Mesenchymal stem cell (in vitro differentiated cells and primary cell): Measurements from ENCODE around the gene ABHD6.

Experiments used
- DNase-seq: peaks from one replicate; pipeline ENCODE4 v3.0.0-alpha.2; 2013
- H2AFZ ChIP-seq: one replicate; pipeline ENCODE4 v1.6.1; 2013; ENCODE audit warnings: low read depth, mild to moderate bottlenecking, control low read depth, inconsistent platforms, low read length, moderate library complexity
- H2AK5ac ChIP-seq: 2 replicates; pipeline ENCODE4 v1.6.1; 2013; ENCODE audit warnings: low read length, moderate library complexity, mild to moderate bottlenecking, inconsistent platforms; ENCODE audit not compliant: severe bottlenecking
- H2BK120ac ChIP-seq: one replicate; pipeline ENCODE4 v1.6.1; 2013; ENCODE audit warnings: low read depth, mild to moderate bottlenecking, inconsistent platforms, low read length, moderate library complexity
- H2BK12ac ChIP-seq, 2 experiments: one replicate each; pipeline ENCODE4 v1.6.1; 2013; ENCODE audit warnings: inconsistent platforms in 2 of 2, low read length in 2 of 2, mild to moderate bottlenecking in 2 of 2, moderate library complexity in 2 of 2, control low read depth in 1 of 2
- H2BK15ac ChIP-seq: one replicate; pipeline ENCODE4 v1.6.1; 2013; ENCODE audit warnings: mild to moderate bottlenecking, low read depth, inconsistent platforms; ENCODE audit not compliant: poor library complexity, severe bottlenecking
- H2BK5ac ChIP-seq: 2 replicates; pipeline ENCODE4 v1.6.1; 2013; ENCODE audit warnings: low read depth, mild to moderate bottlenecking, low read length, control low read depth, inconsistent platforms; ENCODE audit not compliant: poor library complexity, severe bottlenecking
- H3K14ac ChIP-seq, 2 experiments: one replicate each; pipeline ENCODE4 v1.6.1; 2013; ENCODE audit warnings: inconsistent platforms in 2 of 2, low read length in 2 of 2, control low read depth in 1 of 2, mild to moderate bottlenecking in 1 of 2, moderate library complexity in 1 of 2
- H3K18ac ChIP-seq, 2 experiments: one replicate each; pipeline ENCODE4 v1.6.1; 2013; ENCODE audit warnings: inconsistent platforms in 2 of 2, low read length in 2 of 2, control low read depth in 1 of 2, low read depth in 1 of 2, mild to moderate bottlenecking in 1 of 2
- H3K23ac ChIP-seq, 2 experiments: one replicate each; pipeline ENCODE4 v1.6.1; 2013; ENCODE audit warnings: inconsistent platforms in 2 of 2, low read length in 2 of 2, mild to moderate bottlenecking in 2 of 2, moderate library complexity in 2 of 2, control low read depth in 1 of 2
- H3K27ac ChIP-seq: 2 replicates; pipeline ENCODE4 v1.5.1; 2013; ENCODE audit warnings: mild to moderate bottlenecking, moderate library complexity, low read length, control low read depth, inconsistent platforms; ENCODE audit not compliant: poor library complexity, severe bottlenecking
- H3K27me3 ChIP-seq, 2 experiments: 2 replicates each; pipeline versions ENCODE4 v1.6.1 to v1.7.0; 2013; ENCODE audit warnings: low read length in 2 of 2, mild to moderate bottlenecking in 2 of 2, moderate library complexity in 2 of 2, control low read depth in 1 of 2, inconsistent platforms in 1 of 2; ENCODE audit not compliant: control insufficient read depth in 1 of 2, insufficient read depth in 1 of 2
- H3K36me3 ChIP-seq, 2 experiments: 2 replicates each; pipeline versions ENCODE4 v1.6.1 to v1.7.0; 2013; ENCODE audit warnings: low read length in 2 of 2, control low read depth in 1 of 2, inconsistent platforms in 1 of 2, low read depth in 1 of 2, mild to moderate bottlenecking in 1 of 2; ENCODE audit not compliant: insufficient read depth in 2 of 2, control insufficient read depth in 1 of 2
- H3K4ac ChIP-seq, 2 experiments: one replicate each; pipeline ENCODE4 v1.6.1; 2013; ENCODE audit warnings: inconsistent platforms in 2 of 2, low read length in 2 of 2, mild to moderate bottlenecking in 2 of 2, moderate library complexity in 2 of 2, control low read depth in 1 of 2, low read depth in 1 of 2
- H3K4me1 ChIP-seq: 2 replicates; pipeline ENCODE4 v1.6.1; 2013; ENCODE audit warnings: low read depth, low read length, control low read depth; ENCODE audit not compliant: control insufficient read depth, insufficient read depth
- H3K4me2 ChIP-seq: 2 replicates; pipeline ENCODE4 v1.6.1; 2013; ENCODE audit warnings: low read length, mild to moderate bottlenecking, inconsistent platforms; ENCODE audit not compliant: poor library complexity, severe bottlenecking
- H3K4me3 ChIP-seq, 2 experiments: 2 replicates each; pipeline versions ENCODE4 v1.5.1 to v1.7.0; 2013; ENCODE audit warnings: low read length in 2 of 2, mild to moderate bottlenecking in 2 of 2, control low read depth in 1 of 2, low read depth in 1 of 2; ENCODE audit not compliant: insufficient read depth in 1 of 2
- H3K79me1 ChIP-seq: replicated peaks from 2 replicates; pipeline ENCODE4 v1.6.1; 2013; ENCODE audit warnings: mild to moderate bottlenecking, control low read depth, low read length, inconsistent platforms; ENCODE audit not compliant: poor library complexity, severe bottlenecking
- H3K9ac ChIP-seq: 2 replicates; pipeline ENCODE4 v1.7.0; 2013; ENCODE audit warnings: mild to moderate bottlenecking, low read length, moderate library complexity
- H3K9me3 ChIP-seq: 2 replicates; pipeline ENCODE4 v1.7.0; 2013; ENCODE audit warnings: mild to moderate bottlenecking, low read length; ENCODE audit not compliant: control insufficient read depth
- H4K8ac ChIP-seq: one replicate; pipeline ENCODE4 v1.6.1; 2013; ENCODE audit warnings: inconsistent platforms, mild to moderate bottlenecking, low read length, moderate library complexity
- H4K91ac ChIP-seq: one replicate; pipeline ENCODE4 v1.6.1; 2013; ENCODE audit warnings: mild to moderate bottlenecking, low read length, inconsistent platforms
- WGBS: methylation state at CpG from one replicate; pipeline ENCODE4 v1.1.7; 2013; ENCODE audit warnings: mixed read lengths; 5-methylcytosine and 5-hydroxymethylcytosine counted together

Gene ABHD6

GRCh38 chr3:58292866-58293265, 55.3 kb downstream of the ABHD6 start:
- no peaks in the 10 kb centered on the region for H3K79me1 ChIP-seq
- H3K27me3 ChIP-seq, result peaks cover under 1 to 8% of the 10 kb centered on the region in 2 experiments
- DNase-seq, result no peak
- H3K4me3 ChIP-seq, result no peak overlapping the region
- H3K36me3 ChIP-seq, result peaks cover 6% of the 10 kb centered on the region in 2 experiments
- no peak overlapping the region for H3K23ac ChIP-seq
- no peak overlapping the region for H4K8ac ChIP-seq
- no peak overlapping the region for H2BK15ac ChIP-seq
- H3K4ac ChIP-seq, result no peak overlapping the region
- H3K27ac ChIP-seq, result no peak overlapping the region
- no peak overlapping the region for H3K14ac ChIP-seq
- no peaks in the 10 kb centered on the region for H3K4me1 ChIP-seq
- H4K91ac ChIP-seq, result no peak overlapping the region
- H2BK5ac ChIP-seq, result no peak overlapping the region
- no peak overlapping the region for H2AFZ ChIP-seq
- H2BK120ac ChIP-seq, result no peak overlapping the region
- H3K9me3 ChIP-seq, result peaks cover 10% of the 10 kb centered on the region
- no peak overlapping the region for H3K4me2 ChIP-seq
- H2AK5ac ChIP-seq, result no peak overlapping the region
- H3K9ac ChIP-seq, result no peak overlapping the region
- no peak overlapping the region for H2BK12ac ChIP-seq
- WGBS, result 88% methylated on average over 10 of the region's 10 CpGs
- H3K18ac ChIP-seq, result no peak overlapping the region

- Histone ChIP-seq H3K14ac (no peak overlapping the region), H3K9me3 (peaks cover 10% of the 10 kb centered on the region), H2BK12ac (no peak overlapping the region), H3K27ac (no peak overlapping the region), H3K4me2 (no peak overlapping the region), H2AFZ (no peak overlapping the region), H3K4ac (no peak overlapping the region), H3K79me1 (no peaks in the 10 kb centered on the region), H3K9ac (no peak overlapping the region), H3K18ac (no peak overlapping the region), H4K8ac (no peak overlapping the region), H3K4me1 (no peaks in the 10 kb centered on the region), H3K36me3 (peaks cover 1 to 6% of the 10 kb centered on the region in 2 experiments), H4K91ac (no peak overlapping the region), H2BK120ac (no peak overlapping the region), H2BK15ac (no peak overlapping the region), H3K27me3 (peaks cover 7 to 14% of the 10 kb centered on the region in 2 experiments), H3K4me3 (no peak overlapping the region), H2BK5ac (no peak overlapping the region), H3K23ac (no peak overlapping the region), H2AK5ac (no peak overlapping the region)
- no peak for DNase-seq
- WGBS, result 85% methylated on average over 9 of the region's 9 CpGs
These were observed 55.9 kb downstream of the ABHD6 start for GRCh38 chr3:58293516-58293915.

- Histone ChIP-seq H2AFZ (no peak overlapping the region), H3K79me1 (no peaks in the 10 kb centered on the region), H2BK15ac (no peak overlapping the region), H4K8ac (no peak overlapping the region), H3K9ac (no peak overlapping the region), H3K18ac (no peak overlapping the region), H3K4me2 (no peak overlapping the region), H2AK5ac (no peak overlapping the region), H3K4ac (no peak overlapping the region), H3K23ac (no peak overlapping the region), H3K27me3 (peaks cover 15 to 28% of the 10 kb centered on the region in 2 experiments), H3K9me3 (peaks cover 10% of the 10 kb centered on the region), H4K91ac (no peak overlapping the region), H2BK120ac (no peak overlapping the region), H2BK12ac (no peak overlapping the region), H3K27ac (no peak overlapping the region), H2BK5ac (no peak overlapping the region), H3K36me3 (peaks cover 0 to 6% of the 10 kb centered on the region in 2 experiments), H3K4me3 (no peak overlapping the region), H3K14ac (no peak overlapping the region), H3K4me1 (no peaks in the 10 kb centered on the region)
- DNase-seq, result no peak
- WGBS, result 76% methylated on average over 4 of the region's 5 CpGs
These were observed 58.7 kb downstream of the ABHD6 start for GRCh38 chr3:58296269-58296668.

- Histone ChIP-seq H3K18ac (no peak overlapping the region), H2BK120ac (no peak overlapping the region), H2BK5ac (no peak overlapping the region), H2AK5ac (no peak overlapping the region), H4K8ac (no peak overlapping the region), H2AFZ (no peak overlapping the region), H2BK15ac (no peak overlapping the region), H3K4ac (no peak overlapping the region), H3K9ac (no peak overlapping the region), H2BK12ac (no peak overlapping the region), H3K4me3 (no peak overlapping the region), H3K4me2 (no peak overlapping the region), H3K14ac (no peak overlapping the region), H3K23ac (no peak overlapping the region), H3K4me1 (no peaks in the 10 kb centered on the region), H3K27ac (no peak overlapping the region), H3K27me3 (peaks cover 20 to 34% of the 10 kb centered on the region in 2 experiments), H3K9me3 (peaks cover 10% of the 10 kb centered on the region), H3K36me3 (peaks cover 0 to 6% of the 10 kb centered on the region in 2 experiments), H3K79me1 (no peaks in the 10 kb centered on the region), H4K91ac (no peak overlapping the region)
- DNase-seq, result no peak
- WGBS, result 95% methylated on average over 6 of the region's 6 CpGs
These were observed 59.3 kb downstream of the ABHD6 start for GRCh38 chr3:58296843-58297242.
